Lung (tissue), 12 donors: ENCODE measurements around the gene SIGLEC9. TPM values are rescaled to one million over a fixed set of nuclear protein-coding genes. Genes with fewer than 3 reads are reported as not detected.

ENCODE experiments used
- ATAC-seq: fragments of 200-7000 bp; cut with Tn5 transposase; one replicate; pipeline ENCODE4 v1.9.1; 2020; ENCODE audit warnings: moderate number of reproducible peaks; ENCODE audit not compliant: insufficient read depth, low FRiP score
- DNase-seq, 3 donors: peaks; one replicate each; pipeline ENCODE4 v3.0.0-alpha.2; 2013 to 2017
- H3K27ac ChIP-seq, 2 donors: one replicate each; pipeline ENCODE4 v1.5.1; 2013; ENCODE audit warnings: mild to moderate bottlenecking in 2 of 2, moderate library complexity in 2 of 2, control low read depth in 1 of 2, inconsistent platforms in 1 of 2, low read depth in 1 of 2, low read length in 1 of 2
- H3K27me3 ChIP-seq, 3 donors: one replicate each; pipeline ENCODE4 v1.5.1; 2013; ENCODE audit warnings: low read length in 2 of 3; ENCODE audit not compliant: control insufficient read depth in 3 of 3, insufficient read depth in 3 of 3
- H3K36me3 ChIP-seq, 4 donors: one replicate each; pipeline ENCODE4 v1.5.1; 2013; ENCODE audit warnings: low read length in 4 of 4, mild to moderate bottlenecking in 1 of 4, moderate library complexity in 1 of 4; ENCODE audit not compliant: control insufficient read depth in 4 of 4, insufficient read depth in 4 of 4
- H3K4me1 ChIP-seq, 5 donors: one replicate each; pipeline ENCODE4 v1.5.1; 2013; ENCODE audit warnings: low read length in 5 of 5, mild to moderate bottlenecking in 2 of 5, moderate library complexity in 1 of 5; ENCODE audit not compliant: control insufficient read depth in 5 of 5, insufficient read depth in 5 of 5
- H3K4me3 ChIP-seq: one replicate; pipeline ENCODE4 v1.5.1; 2013; ENCODE audit warnings: mild to moderate bottlenecking, control low read depth, moderate library complexity
- H3K9ac ChIP-seq, 2 donors: one replicate each; pipeline ENCODE4 v1.5.1; 2013; ENCODE audit warnings: low read length in 2 of 2, control low read depth in 1 of 2; ENCODE audit not compliant: insufficient read depth in 1 of 2
- H3K9me3 ChIP-seq, 4 donors: one replicate each; pipeline ENCODE4 v1.5.1; 2013; ENCODE audit warnings: low read length in 3 of 4, mild to moderate bottlenecking in 1 of 4, moderate library complexity in 1 of 4; ENCODE audit not compliant: control insufficient read depth in 4 of 4, insufficient read depth in 3 of 4
- WGBS, 2 donors: extraction: QIAGEN DNeasy Blood & Tissue Kit; methylation state at CpG; one replicate each; pipeline ENCODE4 v1.1.7; 2013; 5-methylcytosine and 5-hydroxymethylcytosine counted together
- polyA plus RNA-seq, 2 donors: library from polyadenylated mRNA; stranded (reverse); fragments of 200-250 nt; gene quantifications; one replicate each; pipeline ENCODE4 v1.2.1, GENCODE V29; 2013
- total RNA-seq, 2 donors: library from RNA; depleted of rRNA in 1 of 2; stranded (reverse); fragments of >200 nt in 1 of 2; gene quantifications; one replicate each; pipeline ENCODE4 v1.2.1, GENCODE V29; 2014 to 2021
- TF ChIP-seq, protein P1 (sequence below): IDR thresholded peaks from 2 replicates; pipeline ENCODE4 v1.5.1; 2012; ENCODE audit warnings: mild to moderate bottlenecking; ENCODE audit errors: control extremely low read depth, extremely low read depth
- donor health status: control.
- donor health status: control.
- donor health status: Bipolar disorder and iron deficiency.
- donor health status: healthy.
- donor health status: DM: yes; HTN: yes; CAD: no.

SIGLEC9 gene
- total and polyA plus RNA-seq, 4 donors = 4.3 to 57.0 (median 15.1) TPM

DNA sequence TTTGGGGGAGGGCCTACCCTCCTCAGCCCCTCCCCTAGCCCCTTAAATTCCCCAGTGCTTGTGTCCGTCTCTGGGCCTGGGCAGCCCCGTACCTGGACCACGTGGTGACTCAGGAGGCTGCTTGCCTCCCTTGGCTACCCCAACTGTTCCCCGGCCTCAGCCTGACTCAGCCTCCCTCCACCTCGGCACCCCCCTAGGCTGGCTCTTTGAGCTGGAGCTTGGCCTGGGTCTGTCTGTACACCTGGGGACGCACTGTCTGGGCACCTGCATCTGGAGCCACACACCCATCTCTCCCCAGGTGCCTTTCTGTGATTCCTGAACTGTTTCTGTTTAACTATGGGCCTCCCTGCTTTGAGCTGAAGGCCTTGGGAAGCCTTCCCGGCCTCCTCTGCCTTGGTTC, 40.2 kb upstream of the SIGLEC9 start:
- TF ChIP-seq, protein P1, sequence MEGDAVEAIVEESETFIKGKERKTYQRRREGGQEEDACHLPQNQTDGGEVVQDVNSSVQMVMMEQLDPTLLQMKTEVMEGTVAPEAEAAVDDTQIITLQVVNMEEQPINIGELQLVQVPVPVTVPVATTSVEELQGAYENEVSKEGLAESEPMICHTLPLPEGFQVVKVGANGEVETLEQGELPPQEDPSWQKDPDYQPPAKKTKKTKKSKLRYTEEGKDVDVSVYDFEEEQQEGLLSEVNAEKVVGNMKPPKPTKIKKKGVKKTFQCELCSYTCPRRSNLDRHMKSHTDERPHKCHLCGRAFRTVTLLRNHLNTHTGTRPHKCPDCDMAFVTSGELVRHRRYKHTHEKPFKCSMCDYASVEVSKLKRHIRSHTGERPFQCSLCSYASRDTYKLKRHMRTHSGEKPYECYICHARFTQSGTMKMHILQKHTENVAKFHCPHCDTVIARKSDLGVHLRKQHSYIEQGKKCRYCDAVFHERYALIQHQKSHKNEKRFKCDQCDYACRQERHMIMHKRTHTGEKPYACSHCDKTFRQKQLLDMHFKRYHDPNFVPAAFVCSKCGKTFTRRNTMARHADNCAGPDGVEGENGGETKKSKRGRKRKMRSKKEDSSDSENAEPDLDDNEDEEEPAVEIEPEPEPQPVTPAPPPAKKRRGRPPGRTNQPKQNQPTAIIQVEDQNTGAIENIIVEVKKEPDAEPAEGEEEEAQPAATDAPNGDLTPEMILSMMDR = no peak
- 77 to 85% methylated on average over 7 of the region's 7 CpGs for WGBS, 2 donors
- DNase-seq = no peak

GRCh38 chr19:51086153-51086850, 38.4 kb upstream of the SIGLEC9 start:
- 81 to 89% methylated on average over 18 of the region's 18 CpGs for WGBS, 2 donors
- H3K4me3 ChIP-seq = no peak overlapping the region
- no peaks in the 10 kb centered on the region for H3K27me3 ChIP-seq
- H3K36me3 ChIP-seq = no peaks in the 10 kb centered on the region
- peaks cover 0 to 8% (median 0%) of the 10 kb centered on the region in 5 donors for H3K4me1 ChIP-seq
- no peak for ATAC-seq
- peaks cover 0 to 1% (median 0%) of the 10 kb centered on the region in 4 donors for H3K9me3 ChIP-seq
- H3K9ac ChIP-seq = no peak overlapping the region
- no peak overlapping the region for H3K27ac ChIP-seq
- no peak for DNase-seq
- TF ChIP-seq, protein P1 = no peak

More for the DNA sequence above, 40.2 kb upstream of the SIGLEC9 start:
- H3K27ac ChIP-seq = no peak overlapping the region
- H3K36me3 ChIP-seq = no peaks in the 10 kb centered on the region
- H3K9me3 ChIP-seq = peaks cover 0 to 1% (median 0%) of the 10 kb centered on the region in 4 donors
- H3K9ac ChIP-seq = no peak overlapping the region
- H3K4me3 ChIP-seq = no peak overlapping the region
- H3K27me3 ChIP-seq = no peaks in the 10 kb centered on the region
- H3K4me1 ChIP-seq = peaks cover 0 to 2% (median 0%) of the 10 kb centered on the region in 5 donors
- ATAC-seq = no peak

- Histone ChIP-seq H3K9me3 (no peaks in the 10 kb centered on the region), H3K36me3 (no peaks in the 10 kb centered on the region), H3K4me3 (no peak overlapping the region), H3K27me3 (no peaks in the 10 kb centered on the region), H3K27ac (no peak overlapping the region), H3K4me1 (peaks cover 0 to 8% (median 0%) of the 10 kb centered on the region in 5 donors), H3K9ac (no peak overlapping the region)
- DNase-seq (peak in 1 of 3 donors; percentile 13), ATAC-seq (no peak)
- TF ChIP-seq, protein P1 = no peak
- 62 to 72% methylated on average over 17 of the region's 17 CpGs for WGBS, 2 donors
These were observed 34.9 kb upstream of the SIGLEC9 start for GRCh38 chr19:51089786-51090185.
